ENCODE data around the gene SIGLEC14. TPM values are rescaled to one million over a fixed set of nuclear protein-coding genes. Genes with fewer than 3 reads are reported as not detected.
"Not testable (repeated sequence)": the region's sequence is repeated elsewhere in the genome, so short reads cannot be mapped to it uniquely, and the experiment has no call there.

Gene SIGLEC14, protein sequence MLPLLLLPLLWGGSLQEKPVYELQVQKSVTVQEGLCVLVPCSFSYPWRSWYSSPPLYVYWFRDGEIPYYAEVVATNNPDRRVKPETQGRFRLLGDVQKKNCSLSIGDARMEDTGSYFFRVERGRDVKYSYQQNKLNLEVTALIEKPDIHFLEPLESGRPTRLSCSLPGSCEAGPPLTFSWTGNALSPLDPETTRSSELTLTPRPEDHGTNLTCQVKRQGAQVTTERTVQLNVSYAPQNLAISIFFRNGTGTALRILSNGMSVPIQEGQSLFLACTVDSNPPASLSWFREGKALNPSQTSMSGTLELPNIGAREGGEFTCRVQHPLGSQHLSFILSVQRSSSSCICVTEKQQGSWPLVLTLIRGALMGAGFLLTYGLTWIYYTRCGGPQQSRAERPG
- not detected for total RNA-seq

DNA sequence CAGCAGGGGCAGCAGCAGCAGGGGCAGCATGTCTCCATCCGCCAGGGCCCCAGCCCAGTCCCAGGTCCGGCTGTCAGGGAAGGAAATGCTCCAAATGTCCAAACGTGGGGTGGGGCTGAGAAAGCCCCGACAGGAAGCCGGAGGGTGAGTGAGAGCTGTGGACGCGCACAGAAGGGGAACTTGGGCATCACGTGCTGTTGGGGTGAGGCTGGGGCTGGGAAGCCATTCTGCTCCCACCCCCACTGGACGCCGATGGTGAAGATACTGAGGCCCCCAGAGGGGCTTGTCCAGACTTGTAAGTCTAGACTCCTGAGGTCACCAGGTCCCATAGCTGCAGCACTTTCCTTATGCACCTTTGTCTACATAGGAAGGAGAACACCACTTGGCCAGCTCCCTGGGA is at the start of gene SIGLEC14:
Gene SIGLEC14, minus strand, starts transcription at position 96 of the 400 bp plus-strand sequence. Its CDS starts 66 bp downstream, at position 30.
- H3K27ac Mint-ChIP-seq = not testable (repeated sequence)

DNA sequence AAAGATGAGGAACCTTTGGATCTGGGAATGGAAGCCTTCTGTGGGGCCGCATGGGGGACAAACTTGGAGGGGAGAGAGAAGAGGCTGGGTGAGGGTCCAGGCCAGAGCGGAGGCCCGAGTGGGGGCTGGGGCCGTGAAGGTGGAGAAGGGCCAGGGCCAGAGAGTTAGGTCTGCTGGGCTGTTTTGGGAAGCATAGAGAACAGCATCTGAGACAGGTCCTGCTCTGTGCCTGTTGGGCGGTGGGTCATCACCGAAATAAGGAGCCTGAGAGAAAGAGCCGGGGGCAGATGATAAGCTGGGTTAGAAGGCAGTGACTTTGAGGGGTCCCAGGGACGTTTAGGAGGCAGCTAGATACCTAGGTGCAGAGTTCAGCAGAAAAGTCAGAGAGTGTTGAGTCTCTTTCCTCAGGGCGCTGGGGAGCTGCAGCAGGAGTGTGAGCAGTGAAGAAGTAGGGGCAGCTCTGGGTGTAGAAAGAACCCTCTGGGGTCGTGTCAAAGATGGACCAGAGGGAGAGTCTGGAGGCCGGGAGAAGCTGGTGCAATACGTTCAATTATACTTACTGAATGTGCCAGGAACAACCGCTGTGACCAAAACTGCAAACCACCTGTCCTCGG is 49.2 kb upstream of the SIGLEC14 start:
- POLR2A ChIA-PET = no interaction called here

More for the DNA sequence above, at the start of gene SIGLEC14:
- CTCF ChIA-PET; POLR2A ChIA-PET; H3K36me3 Mint-ChIP-seq (ENCODE audit: low read depth); H3K4me1 Mint-ChIP-seq; DNase-seq; H3K27me3 Mint-ChIP-seq; H3K4me3 Mint-ChIP-seq; H3K9me3 Mint-ChIP-seq: not testable (repeated sequence)

DNA sequence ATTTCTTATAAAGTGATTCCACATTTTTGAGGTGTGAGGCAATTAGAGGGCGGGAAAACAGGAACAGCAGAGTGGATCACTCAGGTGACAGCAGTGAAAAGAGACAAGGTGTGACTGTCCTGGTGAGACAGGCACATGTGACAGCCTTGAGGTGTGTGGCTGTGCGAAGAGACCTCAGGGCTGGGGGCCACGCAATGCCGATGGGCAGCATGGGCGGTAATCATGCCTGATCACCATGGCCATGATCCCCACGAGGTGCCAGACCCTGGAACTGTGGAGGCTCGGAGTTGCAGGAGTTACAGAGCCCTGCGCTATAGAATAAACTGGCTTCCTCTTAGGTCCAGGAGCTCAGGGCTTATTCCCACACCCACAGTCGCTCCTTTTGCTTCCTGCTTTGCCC is 48.5 kb upstream of the SIGLEC14 start:
- ChIA-PET CTCF (no interaction called here), POLR2A (no interaction called here)
- Mint-ChIP-seq H3K4me3 (no peak overlapping the region), H3K36me3 (ENCODE audit: low read depth) (no peaks in the 10 kb centered on the region), H3K27me3 (no peaks in the 10 kb centered on the region), H3K4me1 (peaks cover 13% of the 10 kb centered on the region), H3K27ac (no peak overlapping the region), H3K9me3 (no peaks in the 10 kb centered on the region)
- no peak for DNase-seq

More for the DNA sequence above, 49.2 kb upstream of the SIGLEC14 start:
- no peaks in the 10 kb centered on the region for H3K36me3 Mint-ChIP-seq (ENCODE audit: low read depth)
- no peak overlapping the region for H3K27ac Mint-ChIP-seq
- no peak overlapping the region for H3K4me3 Mint-ChIP-seq
- H3K9me3 Mint-ChIP-seq = no peaks in the 10 kb centered on the region
- no peaks in the 10 kb centered on the region for H3K27me3 Mint-ChIP-seq
- CTCF ChIA-PET = interaction anchor here (0.6 kb wide), 1 partner anchor 955 kb away, joined by 3 read pairs; no protein-coding TSS in a partner anchor
- DNase-seq = no peak
- peaks cover 10% of the 10 kb centered on the region for H3K4me1 Mint-ChIP-seq

DNA sequence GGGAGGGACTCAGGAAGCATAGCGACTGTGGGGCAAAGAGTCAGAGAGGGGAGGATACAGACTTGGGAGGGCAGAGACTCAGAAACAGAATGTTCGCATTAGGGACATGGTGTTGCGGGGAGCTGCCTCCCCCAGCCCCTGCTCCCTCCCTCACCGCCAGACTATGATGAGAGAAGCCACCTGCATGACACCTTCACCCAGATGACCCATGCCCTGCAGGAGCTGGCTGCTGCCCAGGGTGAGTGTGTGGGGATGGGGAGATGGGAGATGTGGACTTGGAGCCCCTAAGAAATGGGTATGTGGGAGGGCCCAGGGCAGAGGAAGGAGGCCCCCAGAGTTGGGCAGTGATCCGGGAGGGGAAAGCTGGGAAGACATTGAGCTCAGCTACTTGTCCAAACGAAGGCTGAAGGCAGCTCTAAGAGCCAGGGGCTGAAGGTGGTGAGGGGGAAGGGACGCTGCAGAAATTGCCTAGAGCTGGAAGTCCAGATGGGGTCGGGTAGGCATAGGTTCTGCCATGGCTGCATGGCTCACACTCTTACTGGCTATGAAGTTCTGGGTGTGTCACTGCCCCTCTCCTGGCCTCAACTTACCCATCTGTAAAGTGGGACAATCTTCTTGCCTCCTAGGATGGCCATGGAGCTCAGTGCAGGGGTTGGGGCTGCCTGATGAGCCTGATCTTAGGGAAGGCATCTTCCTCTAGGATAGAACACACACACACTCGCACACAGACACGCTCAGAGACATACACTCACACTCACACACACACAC is 47.9 kb upstream of the SIGLEC14 start:
- no peak for DNase-seq
- H3K4me3 Mint-ChIP-seq = no peak overlapping the region
- no peak overlapping the region for H3K27ac Mint-ChIP-seq
- no peaks in the 10 kb centered on the region for H3K36me3 Mint-ChIP-seq (ENCODE audit: low read depth)
- H3K4me1 Mint-ChIP-seq = peaks cover 16% of the 10 kb centered on the region
- ChIA-PET CTCF (no interaction called here), POLR2A (no interaction called here)
- no peaks in the 10 kb centered on the region for H3K27me3 Mint-ChIP-seq
- no peaks in the 10 kb centered on the region for H3K9me3 Mint-ChIP-seq

DNA sequence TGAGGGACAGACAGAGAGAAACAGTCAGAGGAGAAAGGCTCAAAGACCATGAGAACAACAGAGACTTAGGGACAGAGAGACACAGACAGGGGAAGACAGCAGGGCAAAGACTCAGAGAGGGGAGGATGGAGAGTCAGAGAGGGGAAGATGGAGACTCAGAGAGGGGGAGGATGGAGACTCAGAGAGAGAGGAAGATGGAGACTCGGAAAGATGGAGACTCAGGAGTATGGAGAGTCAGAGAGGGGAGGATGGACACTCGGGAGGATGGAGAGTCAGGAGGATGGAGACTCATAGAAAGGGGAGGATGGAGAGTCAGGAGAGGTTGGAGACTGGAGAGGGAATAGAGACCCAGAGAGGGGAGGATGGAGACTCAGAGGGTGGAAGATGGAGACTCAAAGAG is 47.2 kb upstream of the SIGLEC14 start:
- Mint-ChIP-seq H3K4me3 (no peak overlapping the region), H3K4me1 (peaks cover 16% of the 10 kb centered on the region), H3K9me3 (no peaks in the 10 kb centered on the region), H3K36me3 (ENCODE audit: low read depth) (no peaks in the 10 kb centered on the region), H3K27ac (no peak overlapping the region), H3K27me3 (peaks cover under 1% of the 10 kb centered on the region)
- POLR2A ChIA-PET = no interaction called here
- no peak for DNase-seq
- CTCF ChIA-PET = no interaction called here

DNA sequence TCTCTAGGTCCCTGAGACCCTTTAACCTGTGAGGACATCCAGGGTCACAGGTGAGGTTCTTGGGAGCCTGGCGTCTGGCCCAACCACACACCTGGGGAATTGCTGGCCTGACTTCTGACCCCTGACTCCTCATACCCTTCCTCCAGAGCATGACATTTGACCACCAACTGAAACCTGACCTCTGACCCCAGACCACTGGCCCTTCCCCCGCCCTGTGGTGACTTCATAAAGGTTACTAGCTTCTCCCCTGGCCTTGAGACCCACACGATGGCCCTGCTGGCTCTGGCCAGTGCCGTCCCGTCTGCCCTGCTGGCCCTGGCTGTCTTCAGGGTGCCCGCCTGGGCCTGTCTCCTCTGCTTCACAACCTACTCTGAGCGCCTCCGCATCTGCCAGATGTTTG is 46.6 kb upstream of the SIGLEC14 start, which contains the start of gene SPACA6:
Gene SPACA6, plus strand, starts transcription at position 71 of the 400 bp plus-strand sequence. Its CDS starts 197 bp downstream, at position 268.
- POLR2A ChIA-PET = no interaction called here
- Mint-ChIP-seq H3K27me3 (peaks cover 6% of the 10 kb centered on the region), H3K9me3 (no peaks in the 10 kb centered on the region), H3K36me3 (ENCODE audit: low read depth) (no peaks in the 10 kb centered on the region), H3K4me3 (no peak within 1 kb of the TSS), H3K27ac (peak within 1 kb of the TSS; percentile 61), H3K4me1 (peaks cover 20% of the 10 kb centered on the region)
- CTCF ChIA-PET = no interaction called here
- no peak for DNase-seq

DNA sequence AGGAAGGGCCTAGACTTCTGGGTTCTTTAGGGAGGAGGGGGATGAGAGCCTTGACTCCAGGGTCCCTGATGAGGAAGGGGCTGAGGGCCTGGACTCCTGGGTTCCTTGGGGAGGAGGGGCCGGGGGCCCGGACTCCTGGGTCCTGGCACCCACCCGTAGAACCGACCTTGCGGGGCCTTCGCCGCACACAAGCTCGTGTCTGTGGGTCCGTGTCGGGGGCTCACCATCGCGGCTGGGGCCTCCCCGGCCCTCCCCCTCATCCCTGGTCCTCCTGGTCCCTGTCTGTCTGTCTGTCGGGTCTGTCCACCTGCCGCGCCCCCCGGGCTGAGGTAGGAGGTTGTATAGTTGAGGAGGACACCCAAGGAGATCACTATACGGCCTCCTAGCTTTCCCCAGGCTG is 45.8 kb upstream of the SIGLEC14 start:
- ChIA-PET CTCF (no interaction called here), POLR2A (interaction anchor here (0.6 kb wide), 1 partner anchor 480 kb away, joined by 3 read pairs; no protein-coding TSS in a partner anchor)
- peaks cover 20% of the 10 kb centered on the region for H3K4me1 Mint-ChIP-seq

DNA sequence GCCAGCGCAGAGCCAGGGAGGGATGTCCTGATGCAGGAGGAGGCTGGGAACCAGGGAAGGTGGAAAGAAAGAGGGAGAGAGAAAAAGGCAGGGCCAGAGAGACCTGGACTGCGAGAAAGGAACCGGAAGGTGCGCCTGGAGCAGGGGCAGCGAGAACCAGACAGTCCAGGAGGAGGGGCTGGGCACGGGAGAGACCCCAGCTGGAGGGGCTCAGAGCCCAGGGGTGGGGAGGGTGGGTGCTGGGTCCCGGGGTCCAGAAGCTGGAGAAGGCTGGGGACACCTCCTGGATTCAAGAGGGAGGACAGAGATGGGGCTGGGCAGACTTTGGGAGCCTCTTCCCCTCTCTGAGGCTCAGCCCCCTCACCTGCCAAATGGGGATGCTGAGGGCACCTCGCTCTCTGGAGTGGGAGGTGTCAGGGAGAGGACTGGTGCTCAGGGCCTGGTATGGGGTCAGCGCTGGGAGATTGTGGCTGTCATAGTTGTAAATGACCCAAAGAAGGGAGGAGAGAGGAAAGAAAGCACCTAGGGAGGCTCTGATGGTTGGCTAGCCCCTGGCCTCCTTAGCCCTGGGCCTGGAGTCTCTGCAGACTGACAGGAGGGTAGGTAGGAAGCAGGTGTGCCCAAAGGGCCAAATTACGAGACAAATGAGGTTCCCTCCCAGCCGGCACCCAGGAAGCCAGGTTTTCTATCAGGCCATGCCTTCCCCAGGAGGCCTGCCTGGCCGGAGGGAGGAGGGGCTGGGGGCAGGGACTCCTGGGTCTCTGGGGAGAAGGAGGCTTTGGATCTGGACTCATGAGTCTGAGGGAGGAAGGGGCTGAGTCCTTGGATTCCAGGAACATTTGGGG is 45.2 kb upstream of the SIGLEC14 start:
- ChIA-PET POLR2A (interaction anchor here (0.6 kb wide), 1 partner anchor 479 kb away, joined by 3 read pairs; no protein-coding TSS in a partner anchor), CTCF (no interaction called here)
- Mint-ChIP-seq H3K9me3 (no peaks in the 10 kb centered on the region), H3K27ac (no peak overlapping the region), H3K27me3 (peaks cover 14% of the 10 kb centered on the region), H3K4me1 (peaks cover 20% of the 10 kb centered on the region), H3K36me3 (ENCODE audit: low read depth) (no peaks in the 10 kb centered on the region), H3K4me3 (no peak overlapping the region)
- DNase-seq = no peak

More for the DNA sequence above, 45.8 kb upstream of the SIGLEC14 start:
- H3K27me3 Mint-ChIP-seq = peaks cover 14% of the 10 kb centered on the region
- no peaks in the 10 kb centered on the region for H3K9me3 Mint-ChIP-seq
- H3K27ac Mint-ChIP-seq = no peak overlapping the region
- DNase-seq = no peak
- no peak overlapping the region for H3K4me3 Mint-ChIP-seq
- no peaks in the 10 kb centered on the region for H3K36me3 Mint-ChIP-seq (ENCODE audit: low read depth)

DNA sequence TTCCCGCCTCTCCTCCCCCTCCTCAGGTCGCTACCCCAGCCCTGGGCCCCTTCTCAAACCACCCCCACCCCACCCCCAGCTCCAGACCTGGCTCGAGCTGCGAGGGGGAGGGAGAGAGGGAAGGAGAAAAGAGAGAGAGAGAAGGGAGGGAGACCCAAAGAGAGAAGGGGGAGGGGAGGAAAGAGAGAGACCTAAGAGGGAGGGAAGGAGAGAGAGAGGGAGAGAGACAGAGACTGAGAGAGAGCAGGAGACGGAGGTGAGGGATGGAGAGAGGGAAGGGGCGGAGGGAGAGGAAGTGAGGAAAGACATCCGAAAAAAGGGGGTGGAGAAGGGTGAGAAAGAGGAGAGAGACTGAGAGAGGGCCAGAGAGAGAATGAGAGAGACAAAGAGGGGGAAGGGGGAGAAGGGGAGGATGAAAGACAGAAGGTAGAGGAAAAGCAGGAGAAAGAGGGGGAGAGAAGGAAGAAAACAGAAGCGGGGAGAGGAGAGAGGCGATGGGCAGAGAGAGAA is 44.5 kb upstream of the SIGLEC14 start:
- ChIA-PET POLR2A (no interaction called here), CTCF (no interaction called here)
- peaks cover 2% of the 10 kb centered on the region for H3K9me3 Mint-ChIP-seq
- no peaks in the 10 kb centered on the region for H3K36me3 Mint-ChIP-seq (ENCODE audit: low read depth)
- H3K27me3 Mint-ChIP-seq = peaks cover 14% of the 10 kb centered on the region
- peak overlapping the region; percentile 62 for H3K27ac Mint-ChIP-seq
- peaks cover 20% of the 10 kb centered on the region for H3K4me1 Mint-ChIP-seq
- H3K4me3 Mint-ChIP-seq = peak overlapping the region; percentile 40
- no peak for DNase-seq

DNA sequence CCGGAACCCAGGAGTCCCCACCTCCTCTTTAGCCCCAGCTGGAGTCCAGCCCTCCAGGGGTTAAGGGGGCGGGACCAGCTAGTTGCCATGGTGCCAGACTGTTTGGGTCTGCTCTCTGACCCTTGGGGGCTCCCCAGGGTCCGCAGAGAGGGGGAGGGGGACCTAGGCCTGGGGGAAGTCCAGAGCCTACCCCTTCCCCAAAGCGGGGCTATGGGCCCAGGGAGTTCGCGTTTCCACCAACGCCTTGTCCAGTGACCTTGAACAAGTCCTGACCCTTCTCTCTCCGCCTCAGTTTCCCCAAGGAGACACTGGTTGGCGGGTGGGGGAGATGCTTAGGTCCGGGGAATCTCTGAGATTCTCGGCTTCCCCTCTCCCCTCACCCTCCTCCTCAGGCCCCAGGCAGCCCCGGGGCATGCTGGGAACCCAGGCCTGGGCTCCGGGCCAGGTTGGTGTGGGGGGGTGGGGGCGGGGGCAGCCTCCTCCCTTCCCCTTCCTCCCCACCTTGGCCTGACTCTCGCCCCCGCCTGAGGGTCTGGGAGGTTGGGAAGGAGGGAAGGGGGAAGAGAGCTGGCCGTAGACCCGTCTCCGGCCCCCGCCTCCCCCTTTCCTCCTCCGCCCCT is 43.9 kb upstream of the SIGLEC14 start:
- Mint-ChIP-seq H3K4me3 (peak overlapping the region; percentile 77), H3K4me1 (peaks cover 20% of the 10 kb centered on the region), H3K27ac (peak overlapping the region; percentile 72), H3K36me3 (ENCODE audit: low read depth) (no peaks in the 10 kb centered on the region), H3K9me3 (peaks cover 7% of the 10 kb centered on the region), H3K27me3 (peaks cover 14% of the 10 kb centered on the region)
- CTCF ChIA-PET = interaction anchor here (0.5 kb wide), 1 partner anchor 10 kb away, joined by 3 read pairs; no protein-coding TSS in a partner anchor
- POLR2A ChIA-PET = interaction anchor here (0.5 kb wide), 1 partner anchor 22 kb away, joined by 4 read pairs; no protein-coding TSS in a partner anchor
- DNase-seq = peak; percentile 63

DNA sequence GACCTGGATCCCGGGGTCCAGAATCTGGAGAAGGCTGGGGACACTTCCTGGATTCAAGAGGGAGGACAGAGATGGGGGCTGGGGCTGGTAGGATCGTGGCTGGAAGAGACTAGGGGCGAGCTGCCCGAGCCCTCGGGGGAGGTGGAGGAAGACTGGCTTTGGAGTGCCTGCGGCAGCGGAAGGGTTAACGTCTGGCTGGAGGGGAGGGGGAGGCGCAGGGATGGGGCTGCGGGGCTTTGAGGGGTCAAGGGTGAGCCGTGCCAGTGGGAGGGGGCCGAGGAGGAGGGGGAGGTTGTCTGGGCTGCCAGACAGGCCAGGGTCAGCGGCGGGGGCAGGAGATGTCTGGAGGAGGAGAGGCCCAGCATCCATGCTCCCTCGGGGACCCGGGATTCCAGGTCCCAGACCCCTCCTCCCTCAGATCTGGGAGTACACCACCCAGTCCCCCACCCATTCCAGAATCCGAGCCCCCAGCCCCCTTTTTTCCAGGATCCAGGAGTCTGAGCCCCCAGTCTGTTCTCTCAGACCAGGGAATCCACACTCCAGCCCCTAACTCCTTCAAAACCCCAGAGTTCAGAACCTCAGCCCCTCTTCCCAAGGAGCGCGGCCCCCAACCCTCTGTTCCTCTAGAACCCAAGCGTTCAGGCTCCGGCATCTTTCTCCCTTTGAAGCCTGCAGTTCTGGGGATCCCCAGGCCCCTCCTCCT is 43.3 kb upstream of the SIGLEC14 start:
- peaks cover 14% of the 10 kb centered on the region for H3K27me3 Mint-ChIP-seq
- H3K27ac Mint-ChIP-seq = peak overlapping the region; percentile 72
- H3K9me3 Mint-ChIP-seq = peaks cover 11% of the 10 kb centered on the region
- H3K4me1 Mint-ChIP-seq = peaks cover 20% of the 10 kb centered on the region
- ChIA-PET POLR2A (interaction anchor here (0.5 kb wide), 1 partner anchor 21 kb away, joined by 4 read pairs; no protein-coding TSS in a partner anchor), CTCF (interaction anchor here (0.5 kb wide), 1 partner anchor 10 kb away, joined by 3 read pairs; no protein-coding TSS in a partner anchor)
- H3K4me3 Mint-ChIP-seq = peak overlapping the region; percentile 77
- H3K36me3 Mint-ChIP-seq (ENCODE audit: low read depth) = no peaks in the 10 kb centered on the region
- DNase-seq = no peak
